GM18870 (cell line): ENCODE data around the gene DNAJC8.

Experiments
- ATAC-seq: cut with Tn5 transposase; IDR thresholded peaks from one replicate; pipeline ENCODE4 v1.9.1; 2021; ENCODE audit warnings: moderate library complexity; ENCODE audit not compliant: unreplicated experiment

Gene DNAJC8

GRCh38 chr1:28256197-28256827, 23.5 kb upstream of the DNAJC8 start:
- ATAC-seq = no peak

- no peak for ATAC-seq
Measured at GRCh38 chr1:28249866-28250295, 17.1 kb upstream of the DNAJC8 start.

- ATAC-seq = no peak
Measured at GRCh38 chr1:28249013-28249865, 16.4 kb upstream of the DNAJC8 start.

- ATAC-seq = peak; percentile 26
Measured at GRCh38 chr1:28248273-28249012, 15.6 kb upstream of the DNAJC8 start.

GRCh38 chr1:28247612-28248272, 14.9 kb upstream of the DNAJC8 start:
- no peak for ATAC-seq

- no peak for ATAC-seq
Measured at GRCh38 chr1:28246427-28246832, 13.6 kb upstream of the DNAJC8 start.

GRCh38 chr1:28244549-28245251, 11.9 kb upstream of the DNAJC8 start:
- ATAC-seq = no peak

GRCh38 chr1:28243685-28244311, 11.0 kb upstream of the DNAJC8 start:
- no peak for ATAC-seq

GRCh38 chr1:28241638-28242241, 8.9 kb upstream of the DNAJC8 start:
- no peak for ATAC-seq

GRCh38 chr1:28240024-28240423, 7.2 kb upstream of the DNAJC8 start:
- ATAC-seq = no peak

GRCh38 chr1:28239004-28239403, 6.2 kb upstream of the DNAJC8 start:
- ATAC-seq = no peak

GRCh38 chr1:28236656-28237322, 4.0 kb upstream of the DNAJC8 start:
- ATAC-seq = no peak

- ATAC-seq = peak; percentile 87
Measured at GRCh38 chr1:28235755-28236655, 3.2 kb upstream of the DNAJC8 start, which contains the start of gene ATP5IF1. Gene ATP5IF1, plus strand, starts transcription at chr1:28236124. Its CDS starts 60 bp downstream, at chr1:28236184.

GRCh38 chr1:28233264-28233606, 406 bp upstream of the DNAJC8 start:
- no peak for ATAC-seq

GRCh38 chr1:28229996-28230395, 2.8 kb downstream of the DNAJC8 start:
- no peak for ATAC-seq

GRCh38 chr1:28229089-28229488, 3.7 kb downstream of the DNAJC8 start:
- ATAC-seq = no peak

GRCh38 chr1:28213315-28213714, 19.5 kb downstream of the DNAJC8 start:
- no peak for ATAC-seq

GRCh38 chr1:28209700-28210099, 23.1 kb downstream of the DNAJC8 start:
- no peak for ATAC-seq
